DOHH2 (cell line): ENCODE measurements around the gene PPARA.
A peak's percentile ranks its signal among the peaks of the same experiment; 100 is the strongest.

Experiments
- H3F3A ChIP-seq: fragments of 200-600 bp; sonication (generic), shearing (Covaris generic); 2 replicates; pipeline ENCODE4 v1.6.0; 2016; ENCODE audit warnings: antibody characterized with exemption, mild to moderate bottlenecking; ENCODE audit not compliant: control insufficient read depth, insufficient read depth
- H3K27ac ChIP-seq: fragments of 200-600 bp; sonication (generic); 2 replicates; pipeline ENCODE4 v1.5.1; 2014; ENCODE audit warnings: low read depth, mild to moderate bottlenecking, low read length, moderate library complexity
- H3K27me3 ChIP-seq: fragments of 200-600 bp; sonication (generic); 2 replicates; pipeline ENCODE4 v1.6.1; 2014; ENCODE audit warnings: mild to moderate bottlenecking, low read length, mixed read lengths; ENCODE audit not compliant: control insufficient read depth
- H3K36me3 ChIP-seq: fragments of 200-600 bp; sonication (generic); 2 replicates; pipeline ENCODE4 v1.6.1; 2014; ENCODE audit warnings: mild to moderate bottlenecking, low read length, moderate library complexity, mixed read lengths; ENCODE audit not compliant: control insufficient read depth
- H3K4me1 ChIP-seq: fragments of 200-600 bp; sonication (generic); 2 replicates; pipeline ENCODE4 v1.6.1; 2014; ENCODE audit warnings: mild to moderate bottlenecking, low read length, mixed read lengths; ENCODE audit not compliant: control insufficient read depth
- H3K4me2 ChIP-seq: fragments of 200-600 bp; sonication (generic); 2 replicates; pipeline ENCODE4 v1.6.0; 2014; ENCODE audit warnings: mild to moderate bottlenecking, low read length, moderate library complexity
- H3K4me3 ChIP-seq: fragments of 200-600 bp; sonication (generic); 2 replicates; pipeline ENCODE4 v1.5.1; 2014; ENCODE audit warnings: mild to moderate bottlenecking, low read length, mixed read lengths
- H3K79me2 ChIP-seq: fragments of 200-600 bp; sonication (generic); 2 replicates; pipeline ENCODE4 v1.6.1; 2014; ENCODE audit warnings: mild to moderate bottlenecking, low read length, mixed read lengths; ENCODE audit not compliant: control insufficient read depth
- H3K9me2 ChIP-seq: fragments of 200-600 bp; sonication (generic); replicated peaks from 2 replicates; pipeline ENCODE4 v1.6.1; 2014; ENCODE audit warnings: mild to moderate bottlenecking, low read length, mixed read lengths; ENCODE audit not compliant: control insufficient read depth
- H3K9me3 ChIP-seq: fragments of 200-600 bp; sonication (generic); 2 replicates; pipeline ENCODE4 v1.6.1; 2014; ENCODE audit warnings: antibody characterized with exemption, low read length, mixed read lengths; ENCODE audit not compliant: control insufficient read depth, insufficient read depth
- H4K20me1 ChIP-seq: fragments of 200-600 bp; sonication (generic); 2 replicates; pipeline ENCODE4 v1.6.0; 2014; ENCODE audit warnings: low read depth, mild to moderate bottlenecking, antibody characterized with exemption, low read length, moderate library complexity; ENCODE audit not compliant: control insufficient read depth, insufficient read depth
- EZH2phosphoT487 ChIP-seq: fragments of 200-600 bp; sonication (generic); IDR thresholded peaks from 2 replicates; pipeline ENCODE4 v1.6.1; 2017; ENCODE audit warnings: borderline replicate concordance, mild to moderate bottlenecking, antibody characterized with exemption, low read length, moderate library complexity, mixed read lengths
- TF ChIP-seq, protein P1 (sequence below): fragments of 200-600 bp; sonication (generic); IDR thresholded peaks from one replicate; pipeline ENCODE4 v1.5.1; 2014; ENCODE audit warnings: antibody characterized with exemption, mild to moderate bottlenecking, low read depth, low read length; ENCODE audit not compliant: poor library complexity, severe bottlenecking

PPARA gene

DNA sequence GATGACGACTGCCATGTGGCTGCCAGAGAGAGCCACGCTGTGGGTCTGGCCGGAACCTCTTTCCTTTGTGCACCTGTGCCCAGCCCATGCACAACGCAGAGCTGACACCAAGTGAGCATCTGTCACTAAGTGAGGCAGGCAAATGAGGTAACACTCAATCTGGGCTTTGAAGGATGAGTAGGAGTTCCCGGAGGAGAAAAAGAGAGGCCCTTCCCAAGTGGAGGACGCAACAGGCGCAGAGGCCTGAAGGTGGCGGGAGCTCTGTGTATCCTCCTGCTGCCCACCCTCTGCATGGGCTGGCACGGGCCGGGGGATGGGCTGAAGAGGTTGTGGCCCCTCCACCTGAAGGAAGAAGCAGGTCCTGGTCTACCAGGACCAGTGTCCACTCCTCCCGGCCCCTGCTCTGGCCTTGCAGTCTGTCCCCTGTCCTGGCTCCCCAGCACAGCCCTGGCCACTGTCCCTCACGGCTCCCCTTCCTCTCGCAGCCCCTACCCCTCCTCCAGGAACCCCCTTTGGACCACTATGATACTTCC lies 23.4 kb upstream of the PPARA start:
- no peaks in the 10 kb centered on the region for H3K9me2 ChIP-seq
- H3K27me3 ChIP-seq: no peaks in the 10 kb centered on the region
- H3F3A ChIP-seq: no peaks in the 10 kb centered on the region
- TF ChIP-seq, protein P1, sequence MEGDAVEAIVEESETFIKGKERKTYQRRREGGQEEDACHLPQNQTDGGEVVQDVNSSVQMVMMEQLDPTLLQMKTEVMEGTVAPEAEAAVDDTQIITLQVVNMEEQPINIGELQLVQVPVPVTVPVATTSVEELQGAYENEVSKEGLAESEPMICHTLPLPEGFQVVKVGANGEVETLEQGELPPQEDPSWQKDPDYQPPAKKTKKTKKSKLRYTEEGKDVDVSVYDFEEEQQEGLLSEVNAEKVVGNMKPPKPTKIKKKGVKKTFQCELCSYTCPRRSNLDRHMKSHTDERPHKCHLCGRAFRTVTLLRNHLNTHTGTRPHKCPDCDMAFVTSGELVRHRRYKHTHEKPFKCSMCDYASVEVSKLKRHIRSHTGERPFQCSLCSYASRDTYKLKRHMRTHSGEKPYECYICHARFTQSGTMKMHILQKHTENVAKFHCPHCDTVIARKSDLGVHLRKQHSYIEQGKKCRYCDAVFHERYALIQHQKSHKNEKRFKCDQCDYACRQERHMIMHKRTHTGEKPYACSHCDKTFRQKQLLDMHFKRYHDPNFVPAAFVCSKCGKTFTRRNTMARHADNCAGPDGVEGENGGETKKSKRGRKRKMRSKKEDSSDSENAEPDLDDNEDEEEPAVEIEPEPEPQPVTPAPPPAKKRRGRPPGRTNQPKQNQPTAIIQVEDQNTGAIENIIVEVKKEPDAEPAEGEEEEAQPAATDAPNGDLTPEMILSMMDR: no peak
- H3K4me1 ChIP-seq: peaks cover 28% of the 10 kb centered on the region
- no peak overlapping the region for H3K4me3 ChIP-seq
- H3K36me3 ChIP-seq: no peaks in the 10 kb centered on the region
- H3K9me3 ChIP-seq: no peaks in the 10 kb centered on the region
- no peaks in the 10 kb centered on the region for H4K20me1 ChIP-seq
- H3K79me2 ChIP-seq: no peaks in the 10 kb centered on the region
- H3K4me2 ChIP-seq: no peak overlapping the region
- no peak overlapping the region for H3K27ac ChIP-seq

DNA sequence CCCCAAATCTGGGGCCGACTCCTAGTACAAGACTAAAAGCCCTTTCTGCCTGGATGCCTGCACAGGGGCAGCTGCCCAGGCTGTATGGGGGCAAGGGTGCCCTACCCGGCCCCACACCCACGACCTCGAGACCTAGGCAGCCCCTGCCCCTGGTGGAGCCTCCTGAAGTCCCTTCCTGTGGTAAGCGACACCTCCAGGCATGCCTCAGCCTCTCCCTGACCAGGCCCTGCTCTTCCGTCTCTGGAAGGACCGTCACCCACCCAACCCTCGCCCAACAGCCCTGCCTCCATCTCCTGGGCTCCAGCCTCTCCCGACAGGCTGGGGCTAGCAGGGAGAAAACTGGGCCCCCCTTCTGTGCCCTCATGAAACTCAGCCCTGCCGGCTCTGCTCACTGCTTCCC lies 22.8 kb upstream of the PPARA start:
- no peaks in the 10 kb centered on the region for H3K9me3 ChIP-seq
- H4K20me1 ChIP-seq: no peaks in the 10 kb centered on the region
- H3K79me2 ChIP-seq: no peaks in the 10 kb centered on the region
- no peaks in the 10 kb centered on the region for H3K36me3 ChIP-seq
- peaks cover 26% of the 10 kb centered on the region for H3K4me1 ChIP-seq
- no peaks in the 10 kb centered on the region for H3F3A ChIP-seq
- no peaks in the 10 kb centered on the region for H3K9me2 ChIP-seq
- TF ChIP-seq, protein P1: no peak
- TF ChIP-seq EZH2phosphoT487: no peak
- no peaks in the 10 kb centered on the region for H3K27me3 ChIP-seq
- H3K4me2 ChIP-seq: no peak overlapping the region
- H3K4me3 ChIP-seq: no peak overlapping the region
- no peak overlapping the region for H3K27ac ChIP-seq

DNA sequence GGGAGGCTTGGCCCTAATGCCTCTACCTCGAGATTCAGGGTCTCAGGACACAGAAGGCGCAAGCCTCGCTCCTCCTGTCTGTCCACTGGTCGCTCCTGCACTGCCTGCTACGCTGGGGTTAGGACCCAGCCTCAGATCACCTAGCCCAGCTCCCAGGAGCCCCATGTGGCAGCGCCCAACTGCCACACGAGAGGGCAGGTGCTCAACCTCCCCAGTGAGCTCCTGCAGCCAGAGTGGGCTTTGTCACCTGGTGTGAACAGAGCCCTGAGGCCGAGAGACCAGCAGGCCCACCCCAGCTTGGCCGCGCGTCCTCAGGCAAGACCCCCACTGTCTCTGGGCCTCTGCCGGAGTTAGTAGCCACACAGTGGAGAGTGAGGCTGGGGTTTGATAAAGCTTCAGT lies 21.7 kb upstream of the PPARA start:
- TF ChIP-seq EZH2phosphoT487: no peak
- TF ChIP-seq, protein P1: no peak
- Histone ChIP-seq H3K4me2 (peak overlapping the region; percentile 80), H3K4me1 (peaks cover 24% of the 10 kb centered on the region)

More for the DNA sequence above, 21.7 kb upstream of the PPARA start:
- Histone ChIP-seq H3K36me3 (no peaks in the 10 kb centered on the region), H3K27me3 (no peaks in the 10 kb centered on the region), H3K79me2 (no peaks in the 10 kb centered on the region), H3K9me3 (no peaks in the 10 kb centered on the region), H3K9me2 (no peaks in the 10 kb centered on the region), H4K20me1 (no peaks in the 10 kb centered on the region), H3F3A (no peaks in the 10 kb centered on the region), H3K27ac (no peak overlapping the region), H3K4me3 (no peak overlapping the region; the same call in 1 of the 2 replicates)
